HCT116 (cell line): ENCODE data around the gene MBD5. TPM values are rescaled to one million over a fixed set of nuclear protein-coding genes. Genes with fewer than 3 reads are reported as not detected.

Experiments used
- ATAC-seq: fragments of 200-7000 bp; cut with Tn5 transposase; 2 replicates; pipeline ENCODE4 v1.9.1; 2020; ENCODE audit warnings: mild to moderate bottlenecking, moderate library complexity
- BruUV-seq: library from RNA; stranded (reverse); fragments of 400-500 nt; replicated peaks from 2 replicates; lab custom pipeline; 2021; lab: Mats Ljungman, UMichigan
- CTCF ChIA-PET: fragments of 300-600 bp; sonication (Branson Sonifier 250); formaldehyde crosslinking; loops from one replicate; lab custom pipeline; 2021; ENCODE audit warnings: antibody characterized with exemption; lab: Charles Lee
- POLR2A ChIA-PET: fragments of 300-600, 350-600 bp; sonication (Branson Sonifier 250); formaldehyde crosslinking; loops from one replicate; lab custom pipeline; 2021; ENCODE audit warnings: antibody characterized with exemption; lab: Charles Lee
- RAD21 ChIA-PET, 2 experiments: fragments of 300-600 bp; sonication (Branson Sonifier 250); formaldehyde crosslinking; loops; one replicate each; lab custom pipeline; 2023; ENCODE audit warnings: low total read pairs in 2 of 2; ENCODE audit not compliant: uncharacterized antibody in 2 of 2, unreplicated experiment in 2 of 2, low non-redundant PET in 1 of 2; lab: Charles Lee
- DNase-seq: peaks from one replicate; pipeline ENCODE4 v3.0.0-alpha.2; 2010; ENCODE audit warnings: low read depth, low spot score
- H2AFZ ChIP-seq: fragments of 200-600 bp; shearing (Covaris generic), sonication (generic); 2 replicates; pipeline ENCODE4 v1.6.1; 2017; ENCODE audit warnings: low read depth, mixed run types, mixed read lengths, antibody characterized with exemption, low read length; ENCODE audit not compliant: poor library complexity, severe bottlenecking
- H3K27ac ChIP-seq: 2 replicates; pipeline ENCODE4 v1.5.1; 2012; ENCODE audit warnings: low read depth, low read length
- H3K27me3 ChIP-seq: fragments of 200-600 bp; sonication (generic); 2 replicates; pipeline ENCODE4 v1.6.1; 2016; ENCODE audit warnings: mixed run types, low read length, mixed read lengths; ENCODE audit not compliant: insufficient read depth
- H3K36me3 ChIP-seq, 2 experiments: fragments of 200-500 bp in 1 of 2; fragments of 200-600 bp in 1 of 2; sonication (Bioruptor generic) in 1 of 2; sonication (generic) in 1 of 2; 2 replicates each; pipeline versions ENCODE4 v1.5.1 to v1.6.1; 2014 to 2016; ENCODE audit warnings: low read length in 2 of 2, inconsistent platforms in 1 of 2, mixed read lengths in 1 of 2, mixed run types in 1 of 2; ENCODE audit not compliant: insufficient read depth in 2 of 2, control insufficient read depth in 1 of 2
- H3K4me1 ChIP-seq, 2 experiments: fragments of 200-600 bp in 1 of 2; sonication (generic) in 1 of 2; 2 replicates each; pipeline versions ENCODE4 v1.5.1 to v1.6.1; 2012 to 2017; ENCODE audit warnings: low read length in 2 of 2, inconsistent platforms in 1 of 2, mild to moderate bottlenecking in 1 of 2, mixed read lengths in 1 of 2, mixed run types in 1 of 2, moderate library complexity in 1 of 2; ENCODE audit not compliant: insufficient read depth in 2 of 2, control insufficient read depth in 1 of 2
- H3K4me2 ChIP-seq: fragments of 200-600 bp; sonication (generic); 2 replicates; pipeline ENCODE4 v1.6.1; 2017; ENCODE audit warnings: mixed run types, low read length, mixed read lengths
- H3K4me3 ChIP-seq, 2 experiments: fragments of 200-600 bp in 1 of 2; sonication (generic) in 1 of 2; replicated peaks in 1 of 2; 2 replicates each; pipeline ENCODE4 v1.5.1; 2011 to 2016; ENCODE audit warnings: low read length in 2 of 2, control low read depth in 1 of 2, low read depth in 1 of 2, mild to moderate bottlenecking in 1 of 2, mixed read lengths in 1 of 2, mixed run types in 1 of 2
- H3K79me2 ChIP-seq: fragments of 200-600 bp; sonication (generic); 2 replicates; pipeline ENCODE4 v1.6.1; 2017; ENCODE audit warnings: mild to moderate bottlenecking, mixed run types, low read length, moderate library complexity, mixed read lengths; ENCODE audit not compliant: insufficient read depth
- H3K9ac ChIP-seq: fragments of 200-600 bp; sonication (generic); 2 replicates; pipeline ENCODE4 v1.6.1; 2016; ENCODE audit warnings: low read length, mixed read lengths
- H3K9me2 ChIP-seq: fragments of 200-600 bp; sonication (generic), shearing (Covaris generic); 2 replicates; pipeline ENCODE4 v1.6.1; 2017; ENCODE audit warnings: mixed run types, mild to moderate bottlenecking, moderate library complexity; ENCODE audit not compliant: insufficient read depth
- H3K9me3 ChIP-seq, 2 experiments: fragments of 200-500 bp in 1 of 2; fragments of 200-600 bp in 1 of 2; sonication (Bioruptor generic) in 1 of 2; sonication (generic) in 1 of 2; 2 replicates each; pipeline ENCODE4 v1.6.1; 2014 to 2017; ENCODE audit warnings: low read length in 2 of 2, mixed read lengths in 2 of 2, inconsistent platforms in 1 of 2, low read depth in 1 of 2, mild to moderate bottlenecking in 1 of 2, mixed run types in 1 of 2, moderate library complexity in 1 of 2; ENCODE audit not compliant: control insufficient read depth in 1 of 2, insufficient read depth in 1 of 2
- H4K20me1 ChIP-seq: fragments of 200-600 bp; sonication (generic), shearing (Covaris generic); 2 replicates; pipeline ENCODE4 v1.6.1; 2017; ENCODE audit warnings: mixed run types, mild to moderate bottlenecking, moderate library complexity; ENCODE audit not compliant: insufficient read depth
- ATF3 ChIP-seq: IDR thresholded peaks from 2 replicates; pipeline ENCODE4 v1.6.1; 2012
- CTCF ChIP-seq, 3 experiments: fragments of 200-600 bp in 1 of 3; sonication (generic) in 1 of 3; IDR thresholded peaks in 2 of 3; conservative IDR thresholded peaks in 1 of 3; 2 replicates each; pipeline ENCODE4 v1.5.1; 2012 to 2017; ENCODE audit warnings: low read depth in 2 of 3, low read length in 2 of 3, antibody characterized with exemption in 1 of 3, borderline replicate concordance in 1 of 3, control low read depth in 1 of 3, mild to moderate bottlenecking in 1 of 3, mixed read lengths in 1 of 3, mixed run types in 1 of 3, moderate library complexity in 1 of 3; ENCODE audit not compliant: insufficient read depth in 1 of 3
- ELF1 ChIP-seq: IDR thresholded peaks from 2 replicates; pipeline ENCODE4 v1.6.1; 2012; ENCODE audit warnings: low read depth, borderline replicate concordance
- FOSL1 ChIP-seq: IDR thresholded peaks from 2 replicates; pipeline ENCODE4 v1.6.1; 2012; ENCODE audit warnings: low read depth
- MAX ChIP-seq: IDR thresholded peaks from 2 replicates; pipeline ENCODE4 v1.6.1; 2012
- RAD21 ChIP-seq: IDR thresholded peaks from 2 replicates; pipeline ENCODE4 v1.6.1; 2012; ENCODE audit warnings: low read depth, mild to moderate bottlenecking
- SIN3A ChIP-seq: IDR thresholded peaks from 2 replicates; pipeline ENCODE4 v1.6.1; 2012; ENCODE audit warnings: low read depth
- SP1 ChIP-seq: IDR thresholded peaks from 2 replicates; pipeline ENCODE4 v1.6.1; 2012; ENCODE audit warnings: low read depth
- SRF ChIP-seq: IDR thresholded peaks from 2 replicates; pipeline ENCODE4 v1.6.1; 2012; ENCODE audit warnings: low read depth
- TCF7L2 ChIP-seq: IDR thresholded peaks from 2 replicates; pipeline ENCODE4 v1.7.0; 2011; ENCODE audit warnings: borderline replicate concordance, inconsistent platforms; ENCODE audit not compliant: insufficient read depth, insufficient read length; ENCODE audit errors: extremely low read depth
- YY1 ChIP-seq: IDR thresholded peaks from 2 replicates; pipeline ENCODE4 v1.6.1; 2011; ENCODE audit warnings: low read length, low read depth, moderate library complexity, mild to moderate bottlenecking; ENCODE audit not compliant: insufficient replicate concordance; ENCODE audit errors: extremely low read depth
- ZFX ChIP-seq: fragments of 450-650 bp; IDR thresholded peaks from 2 replicates; pipeline ENCODE4 v1.6.1; 2017
- ZNF274 ChIP-seq: fragments of 200-500 bp; sonication (Bioruptor generic); IDR thresholded peaks from 2 replicates; pipeline ENCODE4 v1.6.1; 2014; ENCODE audit warnings: mild to moderate bottlenecking, low read depth, low read length, inconsistent platforms
- intact Hi-C: fragments of 100-400 bp; cut with micrococcal nuclease; formaldehyde crosslinking; loops from 2 replicates; pipeline ENCODE4 v1.10.0; 2022
- total RNA-seq: library from RNA; stranded (reverse); gene quantifications from one replicate; pipeline ENCODE4 v1.2.1, GENCODE V29; 2021; ENCODE audit not compliant: unreplicated experiment

MBD5 gene
- total RNA-seq, 1 experiment from 2014 or later: 20.5 TPM

- Histone ChIP-seq H3K9me2 (no peaks in the 10 kb centered on the region), H3K27ac (no peak overlapping the region), H3K36me3 (no peaks in the 10 kb centered on the region), H3K4me2 (no peak overlapping the region), H3K4me1 (no peaks in the 10 kb centered on the region), H3K4me3 (no peak overlapping the region), H3K27me3 (no peaks in the 10 kb centered on the region), H3K79me2 (no peaks in the 10 kb centered on the region), H3K9ac (no peak overlapping the region), H4K20me1 (no peaks in the 10 kb centered on the region), H2AFZ (no peak overlapping the region), H3K9me3 (no peaks in the 10 kb centered on the region)
- CTCF ChIA-PET: no interaction called here
- RAD21 ChIA-PET: no interaction called here
- TF ChIP-seq FOSL1 (no peak), SP1 (no peak), ZFX (no peak), SRF (no peak), RAD21 (no peak), SIN3A (no peak), YY1 (no peak), ELF1 (no peak), TCF7L2 (no peak), MAX (no peak), ZNF274 (no peak), ATF3 (no peak), CTCF (IDR thresholded peaks at IDR 0.05 in 2 of 3, conservative IDR thresholded peaks at IDR 0.05 in 1 of 3; ENCODE audit: borderline replicate concordance in 1 of 3, insufficient read depth in 1 of 3, low read depth in 2 of 3, low read length in 2 of 3) (no peak)
- POLR2A ChIA-PET: no interaction called here
- DNase-seq: no peak
- no TSS peak for BruUV-seq
- ATAC-seq: no peak
- intact Hi-C loops: no loop called here
These were observed 508.9 kb downstream of the MBD5 start for GRCh38 chr2:148529745-148530144.
